ENCODE data around the gene FAT4. TPM values are rescaled to one million over a fixed set of nuclear protein-coding genes. Genes with fewer than 3 reads are reported as not detected.

The FAT4 gene
- total RNA-seq, 8 experiments from 2014 or later, result 6.1 to 17.3 (median 7.6) TPM

DNA sequence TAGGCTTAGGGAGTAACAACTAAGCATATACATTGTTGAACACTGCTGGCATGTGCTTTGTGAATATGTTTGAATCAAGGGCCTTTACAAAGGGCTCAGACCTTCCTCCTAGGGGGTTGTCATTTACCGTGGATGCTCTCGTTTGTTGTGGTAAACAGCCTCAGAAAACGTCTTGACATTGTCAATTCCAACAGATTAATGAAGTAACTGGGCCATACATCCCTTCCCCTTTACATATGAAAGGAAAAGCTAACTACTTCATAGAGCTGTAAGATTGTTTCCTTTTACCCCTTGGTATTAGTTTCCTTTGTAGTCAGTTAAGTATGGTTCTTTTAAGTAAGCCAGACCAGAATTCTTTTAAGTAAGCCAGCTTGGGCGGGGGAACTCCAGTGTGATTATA lies 42.9 kb downstream of the FAT4 start:
- H3K4me1 ChIP-seq (replicated peaks in 1 of 2), result peaks cover 6 to 9% of the 10 kb centered on the region in 2 donors
- H3K27ac ChIP-seq, result no peak overlapping the region
- ATAC-seq (replicated peaks in 6 of 8), result peak in 1 of 8 experiments; percentile 33
- in situ Hi-C loops (cut with MboI; ENCODE audit: low pct_unique_long_range_greater_than_20kb in 2 of 9, low sequenced_read_pairs in 9 of 9, unreplicated experiment in 9 of 9), result no loop called here
- no peak overlapping the region for H3K4me3 ChIP-seq
- WGBS, 10 experiments, result 23 to 100% (median 32%) methylated on average over 1 to 4 of the region's 4 CpGs; no CpG with 5 or more reads in 1 of the 10 experiments

- in situ Hi-C loops (cut with MboI; ENCODE audit: low pct_unique_long_range_greater_than_20kb in 2 of 9, low sequenced_read_pairs in 9 of 9, unreplicated experiment in 9 of 9), result no loop called here
- Histone ChIP-seq H3K4me1 (replicated peaks in 1 of 2) (peaks cover 6 to 9% of the 10 kb centered on the region in 2 donors), H3K4me3 (no peak overlapping the region), H3K27ac (no peak overlapping the region)
- WGBS, 10 experiments, result 17 to 100% (median 100%) methylated on average over 1 to 3 of the region's 6 CpGs; no CpG with 5 or more reads in 3 of the 10 experiments
- ATAC-seq (replicated peaks in 6 of 8), result peak in 2 of 8 experiments; percentile 36 to 51
These were observed 43.7 kb downstream of the FAT4 start for GRCh38 chr4:125358453-125358852.

DNA sequence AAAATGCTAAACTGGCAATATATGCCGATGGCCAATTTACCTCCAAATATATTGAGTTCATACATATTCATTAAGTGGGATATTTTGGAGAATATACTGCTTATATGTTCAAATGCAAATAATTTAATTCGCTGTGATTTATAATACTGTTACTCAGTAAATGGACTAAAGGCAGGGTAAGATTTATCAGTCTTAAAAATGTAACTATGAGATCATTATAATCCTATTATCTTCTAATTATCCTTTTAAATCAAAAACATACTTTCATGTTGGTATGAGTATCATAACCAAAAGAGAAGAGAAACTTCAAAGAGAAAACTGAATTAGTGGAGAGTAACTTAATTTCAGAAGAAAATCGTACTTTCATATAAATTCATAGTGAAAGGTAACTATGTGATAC lies 44.6 kb downstream of the FAT4 start:
- WGBS, 10 experiments, result 51 to 95% (median 81%) methylated on average over 1 to 3 of the region's 3 CpGs
- no peak overlapping the region for H3K27ac ChIP-seq
- no peak for ATAC-seq (replicated peaks in 6 of 8)
- peaks cover 6 to 9% of the 10 kb centered on the region in 2 donors for H3K4me1 ChIP-seq (replicated peaks in 1 of 2)
- no peak overlapping the region for H3K4me3 ChIP-seq
- in situ Hi-C loops (cut with MboI; ENCODE audit: low pct_unique_long_range_greater_than_20kb in 2 of 9, low sequenced_read_pairs in 9 of 9, unreplicated experiment in 9 of 9), result no loop called here

GRCh38 chr4:125359960-125360634 lies 45.3 kb downstream of the FAT4 start:
- in situ Hi-C loops (cut with MboI; ENCODE audit: low pct_unique_long_range_greater_than_20kb in 2 of 9, low sequenced_read_pairs in 9 of 9, unreplicated experiment in 9 of 9), result no loop called here

DNA sequence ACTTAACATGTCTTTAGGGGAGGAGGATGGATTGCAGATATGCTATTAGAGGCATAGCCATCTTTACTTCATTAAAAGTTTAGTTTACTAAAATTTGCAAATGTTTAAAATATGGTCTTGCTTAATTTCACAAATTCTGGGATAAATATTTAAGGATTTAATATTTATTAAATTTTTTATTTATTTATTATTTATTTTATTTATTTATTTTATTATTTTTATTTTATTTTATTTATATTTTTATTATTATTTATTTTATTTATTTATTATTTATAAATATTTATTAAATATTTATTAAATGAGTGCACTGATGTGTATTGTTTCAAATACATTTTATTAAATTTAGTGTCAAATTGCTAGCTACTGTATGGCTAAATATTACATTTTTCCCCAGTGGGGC lies 46.0 kb downstream of the FAT4 start:
- in situ Hi-C loops (cut with MboI; ENCODE audit: low pct_unique_long_range_greater_than_20kb in 2 of 9, low sequenced_read_pairs in 9 of 9, unreplicated experiment in 9 of 9), result no loop called here
- no peak for ATAC-seq (replicated peaks in 6 of 8)
- Histone ChIP-seq H3K27ac (no peak overlapping the region), H3K4me1 (replicated peaks in 1 of 2) (peaks cover 6 to 9% of the 10 kb centered on the region in 2 donors), H3K4me3 (no peak overlapping the region)

More at GRCh38 chr4:125359960-125360634, 45.3 kb downstream of the FAT4 start:
- Histone ChIP-seq H3K27ac (no peak overlapping the region), H3K4me3 (no peak overlapping the region), H3K4me1 (replicated peaks in 1 of 2) (peaks cover 6 to 9% of the 10 kb centered on the region in 2 donors)
- WGBS, 10 experiments, result 34 to 79% (median 66%) methylated on average over 3 to 8 of the region's 8 CpGs
- peak in 1 of 8 experiments; percentile 30 for ATAC-seq (replicated peaks in 6 of 8)

All from motor neuron (in vitro differentiated cells).